ENCODE data around the gene OR2A1.
"Not testable (repeated sequence)": the region's sequence is repeated elsewhere in the genome, so short reads cannot be mapped to it uniquely, and the experiment has no call there.

DNA sequence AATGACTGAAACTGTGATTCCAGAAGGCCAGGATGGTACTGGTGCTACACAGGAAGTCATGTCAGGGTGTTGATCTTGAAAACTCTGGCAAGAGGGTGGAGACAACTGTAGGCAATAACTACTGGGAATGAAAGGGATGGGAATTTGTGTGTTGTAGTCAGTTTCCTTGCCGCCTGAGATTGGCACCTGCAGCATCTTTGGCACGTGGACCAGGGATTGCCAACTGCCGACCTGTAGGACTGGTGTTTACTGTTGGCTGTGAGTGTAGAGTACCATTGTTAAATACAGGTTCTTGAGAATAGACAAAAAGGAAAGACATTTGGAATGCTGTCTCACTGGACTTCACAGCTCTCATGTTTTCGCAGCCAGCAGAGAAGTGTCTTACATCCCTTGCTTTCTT is 11.1 kb downstream of the OR2A1 start:
- TF ChIP-seq, protein P1, sequence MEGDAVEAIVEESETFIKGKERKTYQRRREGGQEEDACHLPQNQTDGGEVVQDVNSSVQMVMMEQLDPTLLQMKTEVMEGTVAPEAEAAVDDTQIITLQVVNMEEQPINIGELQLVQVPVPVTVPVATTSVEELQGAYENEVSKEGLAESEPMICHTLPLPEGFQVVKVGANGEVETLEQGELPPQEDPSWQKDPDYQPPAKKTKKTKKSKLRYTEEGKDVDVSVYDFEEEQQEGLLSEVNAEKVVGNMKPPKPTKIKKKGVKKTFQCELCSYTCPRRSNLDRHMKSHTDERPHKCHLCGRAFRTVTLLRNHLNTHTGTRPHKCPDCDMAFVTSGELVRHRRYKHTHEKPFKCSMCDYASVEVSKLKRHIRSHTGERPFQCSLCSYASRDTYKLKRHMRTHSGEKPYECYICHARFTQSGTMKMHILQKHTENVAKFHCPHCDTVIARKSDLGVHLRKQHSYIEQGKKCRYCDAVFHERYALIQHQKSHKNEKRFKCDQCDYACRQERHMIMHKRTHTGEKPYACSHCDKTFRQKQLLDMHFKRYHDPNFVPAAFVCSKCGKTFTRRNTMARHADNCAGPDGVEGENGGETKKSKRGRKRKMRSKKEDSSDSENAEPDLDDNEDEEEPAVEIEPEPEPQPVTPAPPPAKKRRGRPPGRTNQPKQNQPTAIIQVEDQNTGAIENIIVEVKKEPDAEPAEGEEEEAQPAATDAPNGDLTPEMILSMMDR (IDR thresholded peaks at IDR 0.05) = not testable (repeated sequence)
- TF ChIP-seq ZFX (IDR thresholded peaks at IDR 0.05; ENCODE audit: borderline replicate concordance) = not testable (repeated sequence)
